Retinal pigment epithelial cell (primary cell): ENCODE data around the gene PSAP.

Experiments
- DNase-seq: peaks from one replicate; pipeline ENCODE4 v3.0.0-alpha.2; 2010; ENCODE audit warnings: low read depth
- H3K4me3 ChIP-seq: 2 replicates; pipeline ENCODE4 v1.5.1; 2011; ENCODE audit warnings: mild to moderate bottlenecking, low read length, control low read depth, moderate library complexity
- CTCF ChIP-seq: conservative IDR thresholded peaks from 2 replicates; pipeline ENCODE4 v1.5.1; 2011; ENCODE audit warnings: low read depth, low read length, control low read depth, inconsistent platforms

The PSAP gene

GRCh38 chr10:71865561-71866041 lies 14.6 kb upstream of the PSAP start:
- no peak overlapping the region for H3K4me3 ChIP-seq
- no peak for TF ChIP-seq CTCF
- no peak for DNase-seq

GRCh38 chr10:71864911-71865361 lies 13.9 kb upstream of the PSAP start:
- H3K4me3 ChIP-seq = no peak overlapping the region
- DNase-seq = no peak
- no peak for TF ChIP-seq CTCF

- H3K4me3 ChIP-seq = no peak overlapping the region
- no peak for TF ChIP-seq CTCF
- DNase-seq = no peak
Observed at GRCh38 chr10:71863203-71863602, 12.2 kb upstream of the PSAP start.

GRCh38 chr10:71860243-71861029 lies 9.4 kb upstream of the PSAP start:
- no peak overlapping the region for H3K4me3 ChIP-seq

GRCh38 chr10:71857934-71858890 lies 7.2 kb upstream of the PSAP start:
- no peak for DNase-seq
- TF ChIP-seq CTCF = no peak
- no peak overlapping the region for H3K4me3 ChIP-seq

More at GRCh38 chr10:71860243-71861029, 9.4 kb upstream of the PSAP start:
- TF ChIP-seq CTCF = no peak
- DNase-seq = peak; percentile 100

- DNase-seq = no peak
- H3K4me3 ChIP-seq = no peak overlapping the region
- TF ChIP-seq CTCF = no peak
Observed at GRCh38 chr10:71856619-71857018, 5.6 kb upstream of the PSAP start.
